ENCODE data around the gene TMC4. TPM values are rescaled to one million over a fixed set of nuclear protein-coding genes. Genes with fewer than 3 reads are reported as not detected.

TMC4 gene
- total RNA-seq, 1 donor from 2014 or later: not detected

DNA sequence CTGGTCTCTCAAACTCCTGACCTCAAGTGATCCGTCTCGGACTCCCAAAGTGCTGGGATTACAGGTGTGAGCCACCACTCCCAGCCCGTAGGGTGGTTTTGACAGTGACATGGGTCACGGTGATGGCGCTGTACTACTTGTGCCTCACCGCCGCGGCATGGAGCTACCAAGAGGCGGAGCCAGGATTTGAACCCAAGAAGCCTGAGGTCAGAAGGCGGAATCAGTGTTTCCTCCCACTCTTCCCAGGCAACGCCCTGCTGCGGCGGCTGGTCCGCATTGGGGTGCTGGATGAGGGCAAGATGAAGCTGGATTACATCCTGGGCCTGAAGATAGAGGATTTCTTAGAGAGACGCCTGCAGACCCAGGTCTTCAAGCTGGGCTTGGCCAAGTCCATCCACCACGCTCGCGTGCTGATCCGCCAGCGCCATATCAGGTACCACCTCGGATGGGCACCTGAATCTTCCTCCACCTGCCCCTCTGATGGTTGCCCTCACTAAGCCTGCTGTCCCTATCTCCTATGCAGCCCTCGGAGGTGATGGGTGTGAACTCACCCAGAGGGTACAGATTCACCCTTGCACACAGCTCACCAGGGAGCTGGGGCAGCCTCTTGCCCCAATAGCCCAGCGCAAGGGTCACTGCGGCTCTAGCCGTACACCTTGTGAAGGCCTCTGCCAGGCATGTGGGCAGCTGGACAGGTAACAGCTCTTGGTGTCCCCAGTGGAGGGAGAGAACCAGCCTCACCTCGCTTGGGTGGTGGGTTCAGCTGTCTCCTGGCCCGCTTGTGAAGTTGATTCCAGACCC lies 33.3 kb upstream of the TMC4 start:
- TF ChIP-seq, protein P1, sequence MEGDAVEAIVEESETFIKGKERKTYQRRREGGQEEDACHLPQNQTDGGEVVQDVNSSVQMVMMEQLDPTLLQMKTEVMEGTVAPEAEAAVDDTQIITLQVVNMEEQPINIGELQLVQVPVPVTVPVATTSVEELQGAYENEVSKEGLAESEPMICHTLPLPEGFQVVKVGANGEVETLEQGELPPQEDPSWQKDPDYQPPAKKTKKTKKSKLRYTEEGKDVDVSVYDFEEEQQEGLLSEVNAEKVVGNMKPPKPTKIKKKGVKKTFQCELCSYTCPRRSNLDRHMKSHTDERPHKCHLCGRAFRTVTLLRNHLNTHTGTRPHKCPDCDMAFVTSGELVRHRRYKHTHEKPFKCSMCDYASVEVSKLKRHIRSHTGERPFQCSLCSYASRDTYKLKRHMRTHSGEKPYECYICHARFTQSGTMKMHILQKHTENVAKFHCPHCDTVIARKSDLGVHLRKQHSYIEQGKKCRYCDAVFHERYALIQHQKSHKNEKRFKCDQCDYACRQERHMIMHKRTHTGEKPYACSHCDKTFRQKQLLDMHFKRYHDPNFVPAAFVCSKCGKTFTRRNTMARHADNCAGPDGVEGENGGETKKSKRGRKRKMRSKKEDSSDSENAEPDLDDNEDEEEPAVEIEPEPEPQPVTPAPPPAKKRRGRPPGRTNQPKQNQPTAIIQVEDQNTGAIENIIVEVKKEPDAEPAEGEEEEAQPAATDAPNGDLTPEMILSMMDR (IDR thresholded peaks at IDR 0.05; ENCODE audit: partially characterized antibody, unreplicated experiment): no peak
- no peak overlapping the region for H3K4me3 Mint-ChIP-seq (ENCODE audit: unreplicated experiment)
- H3K27ac Mint-ChIP-seq (ENCODE audit: unreplicated experiment): no peak overlapping the region
- peaks cover 4% of the 10 kb centered on the region for H3K27me3 Mint-ChIP-seq (ENCODE audit: unreplicated experiment)
- peaks cover 12% of the 10 kb centered on the region for H3K36me3 Mint-ChIP-seq (ENCODE audit: unreplicated experiment)
- no peak for DNase-seq
- H3K4me1 Mint-ChIP-seq (ENCODE audit: low read depth, unreplicated experiment): peaks cover 28% of the 10 kb centered on the region
- peaks cover 8% of the 10 kb centered on the region for H3K9me3 Mint-ChIP-seq (ENCODE audit: unreplicated experiment)

DNA sequence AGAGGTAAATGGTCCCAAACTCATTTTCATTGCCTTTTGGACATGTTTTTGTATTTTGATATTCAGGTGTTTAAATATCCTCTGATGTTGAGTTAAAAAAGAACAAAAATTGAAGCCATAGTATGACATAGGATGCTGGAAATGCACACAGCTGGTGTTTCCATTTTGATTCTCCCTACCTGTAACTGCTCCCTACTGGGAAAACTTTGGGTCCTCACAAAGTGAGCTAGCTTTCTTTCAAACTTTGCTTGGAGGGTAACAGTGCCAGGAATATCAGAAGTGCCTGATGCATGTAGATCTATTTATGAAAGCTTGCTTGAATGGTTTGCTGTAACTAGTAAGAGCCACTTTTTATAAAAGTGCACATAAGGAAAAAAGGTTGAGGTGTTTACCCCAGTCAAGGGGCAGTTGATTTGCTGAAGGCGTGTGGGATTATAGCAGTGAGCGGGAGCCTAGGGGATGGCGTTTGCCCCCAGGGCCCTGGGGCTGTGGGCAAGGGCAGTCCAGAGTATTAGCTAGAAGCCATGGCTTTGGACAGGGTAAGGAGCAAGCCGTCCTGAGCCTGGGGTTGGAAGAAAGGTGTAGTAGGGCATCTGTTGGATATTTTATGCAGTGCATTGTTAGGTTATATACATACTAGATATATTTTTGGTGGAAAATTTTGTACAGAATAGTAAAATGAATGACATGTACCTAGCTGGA lies 32.0 kb upstream of the TMC4 start:
- TF ChIP-seq, protein P1 (IDR thresholded peaks at IDR 0.05; ENCODE audit: partially characterized antibody, unreplicated experiment): no peak
- peaks cover 10% of the 10 kb centered on the region for H3K9me3 Mint-ChIP-seq (ENCODE audit: unreplicated experiment)
- no peak for DNase-seq
- H3K27ac Mint-ChIP-seq (ENCODE audit: unreplicated experiment): peak overlapping the region; percentile 31
- H3K27me3 Mint-ChIP-seq (ENCODE audit: unreplicated experiment): peaks cover 6% of the 10 kb centered on the region
- peaks cover 8% of the 10 kb centered on the region for H3K36me3 Mint-ChIP-seq (ENCODE audit: unreplicated experiment)
- H3K4me3 Mint-ChIP-seq (ENCODE audit: unreplicated experiment): no peak overlapping the region
- H3K4me1 Mint-ChIP-seq (ENCODE audit: low read depth, unreplicated experiment): peaks cover 18% of the 10 kb centered on the region

DNA sequence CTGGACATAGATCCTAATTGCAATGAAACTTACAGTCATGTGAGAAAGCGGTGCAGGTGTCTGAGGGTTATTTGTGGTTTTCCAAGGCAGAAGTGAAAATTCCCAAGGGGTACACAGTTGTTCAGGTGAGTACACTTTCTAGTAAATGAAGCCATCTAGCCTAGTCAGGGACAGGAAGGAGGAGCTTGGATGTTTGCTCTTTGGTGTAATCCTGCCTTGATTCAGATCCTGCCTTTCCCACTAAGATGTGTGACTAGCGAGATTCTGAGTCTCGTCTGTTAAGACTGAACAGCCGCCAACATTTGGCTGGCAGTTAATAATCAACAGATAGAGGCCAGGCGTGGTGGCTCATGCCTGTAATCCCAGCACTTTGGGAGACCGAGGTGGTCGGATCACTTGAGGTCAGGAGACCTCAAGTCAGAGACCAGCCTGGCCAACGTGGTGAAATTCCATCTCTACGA lies 30.2 kb upstream of the TMC4 start:
- DNase-seq: no peak
- peaks cover 5% of the 10 kb centered on the region for H3K36me3 Mint-ChIP-seq (ENCODE audit: unreplicated experiment)
- H3K27me3 Mint-ChIP-seq (ENCODE audit: unreplicated experiment): peaks cover 8% of the 10 kb centered on the region
- peak overlapping the region; percentile 62 for H3K27ac Mint-ChIP-seq (ENCODE audit: unreplicated experiment)
- H3K4me3 Mint-ChIP-seq (ENCODE audit: unreplicated experiment): peak overlapping the region; percentile 98
- TF ChIP-seq, protein P1 (IDR thresholded peaks at IDR 0.05; ENCODE audit: partially characterized antibody, unreplicated experiment): no peak
- peaks cover 10% of the 10 kb centered on the region for H3K9me3 Mint-ChIP-seq (ENCODE audit: unreplicated experiment)
- peaks cover 13% of the 10 kb centered on the region for H3K4me1 Mint-ChIP-seq (ENCODE audit: low read depth, unreplicated experiment)

DNA sequence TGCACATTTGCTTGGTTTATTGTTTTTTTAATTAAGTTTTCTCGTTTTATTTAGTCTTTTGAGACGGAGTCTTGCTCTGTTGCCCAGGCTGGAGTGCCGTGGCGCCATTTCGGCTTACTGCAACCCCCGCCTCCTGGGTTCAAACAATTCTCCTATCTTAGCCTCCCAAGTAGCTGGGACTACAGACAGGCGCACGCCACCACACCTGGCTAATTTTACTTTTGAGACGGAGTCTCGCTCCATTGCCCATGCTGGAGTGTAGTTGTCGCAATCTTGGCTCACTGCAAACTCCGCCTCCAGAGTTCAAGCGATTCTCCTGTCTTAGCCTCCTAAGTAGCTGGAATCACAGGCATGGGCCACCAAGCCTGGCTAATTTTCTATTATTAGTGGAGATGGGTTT lies 29.0 kb upstream of the TMC4 start:
- Mint-ChIP-seq H3K27me3 (ENCODE audit: unreplicated experiment) (peaks cover 8% of the 10 kb centered on the region), H3K4me1 (ENCODE audit: low read depth, unreplicated experiment) (peaks cover 10% of the 10 kb centered on the region), H3K4me3 (ENCODE audit: unreplicated experiment) (peak overlapping the region; percentile 98), H3K9me3 (ENCODE audit: unreplicated experiment) (peaks cover 6% of the 10 kb centered on the region), H3K36me3 (ENCODE audit: unreplicated experiment) (no peaks in the 10 kb centered on the region), H3K27ac (ENCODE audit: unreplicated experiment) (peak overlapping the region; percentile 97)
- DNase-seq: no peak
- TF ChIP-seq, protein P1 (IDR thresholded peaks at IDR 0.05; ENCODE audit: partially characterized antibody, unreplicated experiment): no peak

Measured in glutamatergic neuron (in vitro differentiated cells).